ENCODE results near the gene IPP. TPM values are rescaled to one million over a fixed set of nuclear protein-coding genes. Genes with fewer than 3 reads are reported as not detected.
"Not testable (repeated sequence)": the region's sequence is repeated elsewhere in the genome, so short reads cannot be mapped to it uniquely, and the experiment has no call there.

IPP gene
- total and polyA plus RNA-seq, 8 donors, result 3.1 to 11.3 (median 8.5) TPM

GRCh38 chr1:45722809-45723208 is 27.6 kb downstream of the IPP start:
- H3K36me3 ChIP-seq, result no peaks in the 10 kb centered on the region
- FAIRE-seq, result no peak
- WGBS, 2 donors, result 96 to 100% methylated on average over 3 of the region's 3 CpGs

DNA sequence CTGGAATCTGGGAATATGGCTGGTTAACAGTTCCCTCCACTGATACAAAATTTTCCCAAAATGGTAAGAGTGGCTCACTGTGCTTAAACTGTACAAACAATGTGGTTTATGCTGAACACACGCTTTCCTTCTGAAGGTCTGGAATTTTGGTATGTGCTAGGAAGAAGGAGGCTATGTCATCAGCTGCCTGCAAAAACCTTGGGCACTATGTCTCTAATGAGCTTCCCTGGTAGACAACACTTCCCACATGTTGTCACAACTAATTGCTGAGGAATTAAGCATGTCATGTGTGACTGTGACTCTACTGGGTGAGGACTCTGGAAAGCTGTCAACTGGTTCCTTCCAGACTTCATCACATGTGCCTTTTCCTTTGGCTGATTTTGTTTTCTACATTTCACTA is 29.2 kb downstream of the IPP start:
- ATAC-seq (no peak), FAIRE-seq (no peak), DNase-seq (no peak)
- no peak overlapping the region for H3K4me3 ChIP-seq
- 95 to 100% methylated on average over 1 of the region's 1 CpG for WGBS, 2 donors
- H3K27ac ChIP-seq, result no peak overlapping the region
- TF ChIP-seq, protein P1, sequence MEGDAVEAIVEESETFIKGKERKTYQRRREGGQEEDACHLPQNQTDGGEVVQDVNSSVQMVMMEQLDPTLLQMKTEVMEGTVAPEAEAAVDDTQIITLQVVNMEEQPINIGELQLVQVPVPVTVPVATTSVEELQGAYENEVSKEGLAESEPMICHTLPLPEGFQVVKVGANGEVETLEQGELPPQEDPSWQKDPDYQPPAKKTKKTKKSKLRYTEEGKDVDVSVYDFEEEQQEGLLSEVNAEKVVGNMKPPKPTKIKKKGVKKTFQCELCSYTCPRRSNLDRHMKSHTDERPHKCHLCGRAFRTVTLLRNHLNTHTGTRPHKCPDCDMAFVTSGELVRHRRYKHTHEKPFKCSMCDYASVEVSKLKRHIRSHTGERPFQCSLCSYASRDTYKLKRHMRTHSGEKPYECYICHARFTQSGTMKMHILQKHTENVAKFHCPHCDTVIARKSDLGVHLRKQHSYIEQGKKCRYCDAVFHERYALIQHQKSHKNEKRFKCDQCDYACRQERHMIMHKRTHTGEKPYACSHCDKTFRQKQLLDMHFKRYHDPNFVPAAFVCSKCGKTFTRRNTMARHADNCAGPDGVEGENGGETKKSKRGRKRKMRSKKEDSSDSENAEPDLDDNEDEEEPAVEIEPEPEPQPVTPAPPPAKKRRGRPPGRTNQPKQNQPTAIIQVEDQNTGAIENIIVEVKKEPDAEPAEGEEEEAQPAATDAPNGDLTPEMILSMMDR (IDR thresholded peaks at IDR 0.05), result no peak
- intact Hi-C loops (cut with DNase I), result no loop called here
- H3K27me3 ChIP-seq, result no peaks in the 10 kb centered on the region
- no peaks in the 10 kb centered on the region for H3K4me1 ChIP-seq
- H3K36me3 ChIP-seq, result peaks cover 0 to 6% (median 0%) of the 10 kb centered on the region in 3 donors
- no peaks in the 10 kb centered on the region for H3K9me3 ChIP-seq

More at GRCh38 chr1:45722809-45723208, 27.6 kb downstream of the IPP start:
- ATAC-seq, result no peak
- Histone ChIP-seq H3K4me3 (no peak overlapping the region), H3K27ac (no peak overlapping the region), H3K9me3 (no peaks in the 10 kb centered on the region), H3K4me1 (no peaks in the 10 kb centered on the region), H3K27me3 (no peaks in the 10 kb centered on the region)
- intact Hi-C loops (cut with DNase I), result no loop called here
- TF ChIP-seq, protein P1 (IDR thresholded peaks at IDR 0.05), result no peak
- no peak for DNase-seq

- Histone ChIP-seq H3K36me3 (peaks cover 0 to 16% (median 0%) of the 10 kb centered on the region in 3 donors), H3K27me3 (no peaks in the 10 kb centered on the region), H3K9me3 (no peaks in the 10 kb centered on the region), H3K4me1 (no peaks in the 10 kb centered on the region), H3K27ac (no peak overlapping the region), H3K4me3 (no peak overlapping the region)
- TF ChIP-seq, protein P1 (IDR thresholded peaks at IDR 0.05), result no peak
- intact Hi-C loops (cut with DNase I), result no loop called here
- ATAC-seq (no peak), FAIRE-seq (no peak), DNase-seq (no peak)
- WGBS, 2 donors, result 88 to 93% methylated on average over 1 of the region's 1 CpG
These were observed 32.2 kb downstream of the IPP start for GRCh38 chr1:45718289-45718688.

DNA sequence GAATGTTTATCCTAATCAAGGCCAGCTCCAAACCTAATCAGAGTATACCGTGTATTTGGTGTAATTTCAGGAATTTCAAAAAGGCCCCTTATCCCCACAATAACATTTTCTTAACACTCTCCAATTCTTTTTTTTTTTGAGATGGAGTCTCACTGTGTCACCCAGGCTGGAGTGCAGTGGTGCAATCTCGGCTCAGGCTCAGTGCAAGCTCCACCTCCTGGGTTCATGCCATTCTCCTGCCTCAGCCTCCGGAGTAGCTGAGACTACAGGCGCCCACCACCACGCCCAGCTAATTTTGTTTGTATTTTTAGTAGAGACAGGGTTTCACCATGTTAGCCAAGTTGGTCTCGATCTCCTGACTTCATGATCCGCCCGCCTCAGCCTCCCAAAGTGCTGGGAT is 33.1 kb downstream of the IPP start:
- FAIRE-seq; H3K27ac ChIP-seq; intact Hi-C loops (cut with DNase I); H3K27me3 ChIP-seq; H3K4me3 ChIP-seq; DNase-seq; H3K4me1 ChIP-seq; H3K9me3 ChIP-seq; ATAC-seq: not testable (repeated sequence)
- 88 to 89% methylated on average over 8 of the region's 8 CpGs for WGBS, 2 donors
- peaks cover 0 to 16% (median 0%) of the 10 kb centered on the region in 3 donors for H3K36me3 ChIP-seq

DNA sequence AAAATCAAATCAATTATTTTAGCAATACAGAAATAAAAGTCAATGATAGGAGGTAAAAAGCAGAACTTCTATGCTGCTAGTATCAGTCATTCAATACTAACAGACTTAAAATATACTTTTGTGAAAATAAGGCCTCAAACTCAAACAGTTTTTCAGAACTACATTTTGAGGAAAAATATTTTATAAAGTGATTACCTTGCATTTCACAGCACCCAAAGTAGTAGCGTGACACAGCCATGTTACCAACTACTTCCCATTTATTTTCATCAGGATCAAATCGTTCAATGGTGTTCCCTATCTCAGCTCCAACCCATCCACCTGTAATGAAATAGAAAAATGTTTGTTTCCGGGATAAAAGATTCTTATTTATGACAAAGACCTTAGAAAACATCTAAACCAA is 33.8 kb downstream of the IPP start:
- intact Hi-C loops (cut with DNase I), result no loop called here
- no peaks in the 10 kb centered on the region for H3K27me3 ChIP-seq
- no peaks in the 10 kb centered on the region for H3K4me1 ChIP-seq
- no peak for ATAC-seq
- WGBS, 2 donors, result 83 to 86% methylated on average over 3 of the region's 3 CpGs
- H3K27ac ChIP-seq, result no peak overlapping the region
- DNase-seq, result no peak
- TF ChIP-seq, protein P1 (IDR thresholded peaks at IDR 0.05), result no peak
- H3K36me3 ChIP-seq, result peaks cover 0 to 21% (median 0%) of the 10 kb centered on the region in 3 donors
- no peak for FAIRE-seq
- no peaks in the 10 kb centered on the region for H3K9me3 ChIP-seq
- no peak overlapping the region for H3K4me3 ChIP-seq
